H9 (cell line): ENCODE results near the gene PTK6. TPM values are rescaled to one million over a fixed set of nuclear protein-coding genes. Genes with fewer than 3 reads are reported as not detected.

Experiments
- DNase-seq: peaks from one replicate; pipeline ENCODE4 v3.0.0-alpha.2; 2017
- H2AFZ ChIP-seq: one replicate; pipeline ENCODE4 v1.6.1; 2013; ENCODE audit warnings: mild to moderate bottlenecking, low read length, control low read depth, moderate library complexity
- H2AK5ac ChIP-seq: 2 replicates; pipeline ENCODE4 v1.6.1; 2013; ENCODE audit warnings: low read length, control low read depth, mixed read lengths; ENCODE audit not compliant: insufficient read length
- H2BK120ac ChIP-seq: one replicate; pipeline ENCODE4 v1.6.1; 2013; ENCODE audit warnings: low read depth, mild to moderate bottlenecking, low read length, control low read depth, inconsistent platforms; ENCODE audit not compliant: poor library complexity, severe bottlenecking
- H2BK12ac ChIP-seq: 2 replicates; pipeline ENCODE4 v1.6.1; 2013; ENCODE audit warnings: low read length, control low read depth, mixed read lengths, low read depth; ENCODE audit not compliant: insufficient read length
- H2BK15ac ChIP-seq: 2 replicates; pipeline ENCODE4 v1.6.1; 2013; ENCODE audit warnings: low read depth, low read length, control low read depth
- H2BK20ac ChIP-seq: one replicate; pipeline ENCODE4 v1.6.1; 2013; ENCODE audit warnings: low read depth, mild to moderate bottlenecking, low read length, control low read depth, inconsistent platforms; ENCODE audit not compliant: poor library complexity, severe bottlenecking
- H2BK5ac ChIP-seq: 2 replicates; pipeline ENCODE4 v1.6.1; 2013; ENCODE audit warnings: low read length, control low read depth, mixed read lengths; ENCODE audit not compliant: insufficient read length
- H3K14ac ChIP-seq: 2 replicates; pipeline ENCODE4 v1.6.1; 2013; ENCODE audit warnings: low read length, control low read depth; ENCODE audit not compliant: insufficient read depth
- H3K18ac ChIP-seq: 2 replicates; pipeline ENCODE4 v1.6.1; 2013; ENCODE audit warnings: low read depth, mild to moderate bottlenecking, mixed read lengths, low read length, control low read depth; ENCODE audit not compliant: insufficient read length
- H3K23ac ChIP-seq: 2 replicates; pipeline ENCODE4 v1.6.1; 2013; ENCODE audit warnings: low read length, control low read depth, mixed read lengths, low read depth; ENCODE audit not compliant: insufficient read length
- H3K23me2 ChIP-seq: 2 replicates; pipeline ENCODE4 v1.6.1; 2013; ENCODE audit warnings: low read depth, mild to moderate bottlenecking, mixed read lengths, low read length, control low read depth; ENCODE audit not compliant: insufficient read length, poor library complexity, severe bottlenecking
- H3K27ac ChIP-seq: 2 replicates; pipeline ENCODE4 v1.5.1; 2013; ENCODE audit warnings: low read length, control low read depth, mixed read lengths, low read depth; ENCODE audit not compliant: insufficient read length
- H3K27me3 ChIP-seq: 2 replicates; pipeline ENCODE4 v1.6.1; 2013; ENCODE audit warnings: low read length, control low read depth, inconsistent platforms; ENCODE audit not compliant: insufficient read depth
- H3K4ac ChIP-seq: 2 replicates; pipeline ENCODE4 v1.6.1; 2013; ENCODE audit warnings: low read depth, mild to moderate bottlenecking, control low read depth, inconsistent platforms, low read length, moderate library complexity
- H3K4me1 ChIP-seq: 2 replicates; pipeline ENCODE4 v1.6.1; 2013; ENCODE audit warnings: low read length, control low read depth, inconsistent platforms; ENCODE audit not compliant: insufficient read depth
- H3K4me2 ChIP-seq: 2 replicates; pipeline ENCODE4 v1.6.1; 2013; ENCODE audit warnings: low read length, control low read depth, mixed read lengths; ENCODE audit not compliant: insufficient read length, insufficient read depth
- H3K56ac ChIP-seq: 2 replicates; pipeline ENCODE4 v1.6.1; 2013; ENCODE audit warnings: low read depth, mild to moderate bottlenecking, mixed read lengths, low read length, control low read depth; ENCODE audit not compliant: insufficient read length
- H3K79me1 ChIP-seq: 2 replicates; pipeline ENCODE4 v1.6.1; 2013; ENCODE audit warnings: low read depth, mild to moderate bottlenecking, moderate library complexity, low read length, control low read depth, inconsistent platforms; ENCODE audit not compliant: insufficient read depth, poor library complexity, severe bottlenecking
- H3K79me2 ChIP-seq: 2 replicates; pipeline ENCODE4 v1.6.1; 2013; ENCODE audit warnings: low read length, control low read depth, inconsistent platforms; ENCODE audit not compliant: insufficient read depth
- H3K9ac ChIP-seq: 2 replicates; pipeline ENCODE4 v1.6.1; 2013; ENCODE audit warnings: low read length, control low read depth, mixed read lengths; ENCODE audit not compliant: insufficient read length; ENCODE audit errors: extremely low read depth
- H3K9me3 ChIP-seq: one replicate; pipeline ENCODE4 v1.6.1; 2013; ENCODE audit warnings: low read depth, low read length, inconsistent platforms; ENCODE audit not compliant: control insufficient read depth
- H3T11ph ChIP-seq: one replicate; pipeline ENCODE4 v1.6.1; 2013; ENCODE audit warnings: mild to moderate bottlenecking, low read length, control low read depth, inconsistent platforms
- H4K20me1 ChIP-seq: one replicate; pipeline ENCODE4 v1.6.1; 2013; ENCODE audit not compliant: control insufficient read depth, insufficient read length, insufficient read depth
- H4K5ac ChIP-seq: 2 replicates; pipeline ENCODE4 v1.6.1; 2013; ENCODE audit warnings: low read depth, mild to moderate bottlenecking, mixed read lengths, low read length, control low read depth; ENCODE audit not compliant: insufficient read length
- H4K8ac ChIP-seq: replicated peaks from 2 replicates; pipeline ENCODE4 v1.6.1; 2013; ENCODE audit warnings: low read length, control low read depth, mixed read lengths, low read depth; ENCODE audit not compliant: insufficient read length
- H4K91ac ChIP-seq: 2 replicates; pipeline ENCODE4 v1.6.1; 2013; ENCODE audit warnings: low read depth, mild to moderate bottlenecking, moderate library complexity, mixed read lengths, low read length, control low read depth; ENCODE audit not compliant: insufficient read length
- H3K27ac Mint-ChIP-seq, 3 experiments: 2 replicates in 2 of 3; 3 replicates in 1 of 3; pipeline ENCODE4 v1.8.0; 2020 to 2021; ENCODE audit warnings: mixed read lengths in 3 of 3, mild to moderate bottlenecking in 1 of 3, moderate library complexity in 1 of 3
- H3K27me3 Mint-ChIP-seq: 2 replicates; pipeline ENCODE4 v1.8.0; 2021; ENCODE audit warnings: low read depth, mild to moderate bottlenecking, moderate library complexity, mixed read lengths
- H3K36me3 Mint-ChIP-seq, 3 experiments: 2 replicates in 2 of 3; 3 replicates in 1 of 3; pipeline ENCODE4 v1.8.0; 2020 to 2021; ENCODE audit warnings: low read depth in 3 of 3, mixed read lengths in 3 of 3; ENCODE audit not compliant: insufficient read depth in 1 of 3
- H3K4me1 Mint-ChIP-seq, 2 experiments: 2 replicates each; pipeline ENCODE4 v1.8.0; 2020; ENCODE audit warnings: mixed read lengths in 2 of 2
- H3K4me3 Mint-ChIP-seq, 2 experiments: 2 replicates in 1 of 2; 3 replicates in 1 of 2; pipeline ENCODE4 v1.8.0; 2020 to 2021; ENCODE audit warnings: mild to moderate bottlenecking in 2 of 2, mixed read lengths in 2 of 2, moderate library complexity in 1 of 2
- H3K9me3 Mint-ChIP-seq, 2 experiments: 2 replicates in 1 of 2; 3 replicates in 1 of 2; pipeline ENCODE4 v1.8.0; 2020; ENCODE audit warnings: mild to moderate bottlenecking in 2 of 2, mixed read lengths in 2 of 2, moderate library complexity in 1 of 2
- CTCF ChIP-seq: fragments of 200-600 bp; sonication (generic); conservative IDR thresholded peaks from 3 replicates; pipeline ENCODE4 v1.8.0; 2021; ENCODE audit warnings: antibody characterized with exemption, mild to moderate bottlenecking
- WGBS: extraction: QIAGEN DNeasy Blood & Tissue Kit; methylation state at CpG from one replicate; pipeline ENCODE4 v1.1.7; 2013; ENCODE audit warnings: missing lambda C conversion rate, low lambda C conversion rate, mixed read lengths; ENCODE audit not compliant: insufficient read length; ENCODE audit errors: extremely low coverage; 5-methylcytosine and 5-hydroxymethylcytosine counted together
- total RNA-seq: library from RNA; stranded (reverse); gene quantifications from 2 replicates; pipeline ENCODE4 v1.2.1, GENCODE V29; 2021

Gene PTK6
- total RNA-seq, 1 experiment from 2014 or later = 0.46 TPM

GRCh38 chr20:63547725-63548480 is 10.7 kb upstream of the PTK6 start, which contains the start of gene SRMS:
SRMS (minus strand) TSS chr20:63547749; CDS start chr20:63547463, 286 bp downstream.
- Histone ChIP-seq H3K9ac (no peak within 1 kb of the TSS), H3K79me1 (no peaks in the 10 kb centered on the region), H3K4me2 (no peak within 1 kb of the TSS), H3K79me2 (no peaks in the 10 kb centered on the region), H3K27ac (no peak within 1 kb of the TSS), H3K4me1 (no peaks in the 10 kb centered on the region; the same call in 1 of the 2 replicates), H3K56ac (no peak within 1 kb of the TSS), H4K5ac (no peak within 1 kb of the TSS), H3K23ac (no peak within 1 kb of the TSS), H2BK12ac (no peak within 1 kb of the TSS), H3K27me3 (no peaks in the 10 kb centered on the region), H4K91ac (no peak within 1 kb of the TSS), H3K14ac (no peak within 1 kb of the TSS; the same call in 1 of the 2 replicates), H3K4ac (no peak within 1 kb of the TSS), H2AK5ac (no peak within 1 kb of the TSS), H2AFZ (no peak within 1 kb of the TSS), H2BK15ac (no peak within 1 kb of the TSS), H3K18ac (no peak within 1 kb of the TSS), H3K23me2 (peaks cover 4% of the 10 kb centered on the region), H3K9me3 (no peaks in the 10 kb centered on the region), H2BK5ac (no peak within 1 kb of the TSS), H4K8ac (no peak within 1 kb of the TSS), H2BK20ac (no peak within 1 kb of the TSS), H3T11ph (no peak within 1 kb of the TSS), H4K20me1 (peaks cover 3% of the 10 kb centered on the region), H2BK120ac (no peak within 1 kb of the TSS)
- TF ChIP-seq CTCF = peak; percentile 24; the same call in 1 of the 3 replicates
- Mint-ChIP-seq H3K4me1 (peaks cover 21 to 40% of the 10 kb centered on the region in 2 experiments), H3K4me3 (no peak within 1 kb of the TSS), H3K27me3 (no peaks in the 10 kb centered on the region), H3K36me3 (no peaks in the 10 kb centered on the region; a peak in 1 of 7 replicates), H3K27ac (no peak within 1 kb of the TSS), H3K9me3 (no peaks in the 10 kb centered on the region)
- DNase-seq = peak; percentile 73
- WGBS = no CpG with 5 or more reads among the region's 35 CpGs
